HG03196 (cell line): ENCODE measurements around the gene FBN3.

Experiments
- ATAC-seq: cut with Tn5 transposase; IDR thresholded peaks from one replicate; pipeline ENCODE4 v1.9.1; 2021; ENCODE audit not compliant: unreplicated experiment

FBN3 gene

DNA sequence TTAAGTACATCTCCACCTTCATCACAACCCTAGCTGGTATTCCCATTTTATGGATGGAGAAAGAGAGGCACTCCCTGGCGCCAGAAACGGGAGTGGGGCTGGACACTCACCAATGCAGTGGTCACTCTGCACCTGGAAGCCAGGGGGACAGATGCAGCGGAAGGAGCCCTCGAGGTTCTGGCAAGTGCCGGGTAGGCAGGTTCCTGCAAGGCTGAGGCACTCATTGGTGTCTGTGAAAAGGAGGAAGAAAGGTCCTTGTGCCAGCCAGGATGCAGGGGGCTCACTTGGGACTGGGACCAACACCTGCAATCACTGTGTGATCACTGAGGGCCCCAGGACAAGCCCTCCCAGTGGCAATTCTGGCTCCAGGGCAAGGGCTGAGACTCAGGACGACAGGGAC, 55.1 kb downstream of the FBN3 start:
- no peak for ATAC-seq

DNA sequence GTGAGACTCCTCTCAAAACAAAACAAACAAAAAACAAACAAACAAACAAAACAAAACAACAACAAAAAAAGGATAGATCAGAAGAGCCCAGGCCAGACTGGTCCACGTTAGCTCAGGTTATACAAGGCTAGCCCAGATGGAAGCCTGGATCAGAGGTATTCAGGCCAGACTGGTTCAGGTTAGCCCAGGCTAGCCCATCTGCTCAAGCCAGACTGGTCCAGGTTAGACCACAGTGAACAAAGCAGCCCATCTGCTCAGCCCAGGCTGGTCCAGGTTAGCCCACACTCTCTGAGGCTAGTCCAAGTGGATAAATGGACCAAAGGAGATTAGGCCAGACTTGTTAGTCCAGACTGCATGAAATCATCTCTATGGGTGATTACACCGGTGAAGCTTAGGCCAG, 55.7 kb downstream of the FBN3 start:
- ATAC-seq = no peak

DNA sequence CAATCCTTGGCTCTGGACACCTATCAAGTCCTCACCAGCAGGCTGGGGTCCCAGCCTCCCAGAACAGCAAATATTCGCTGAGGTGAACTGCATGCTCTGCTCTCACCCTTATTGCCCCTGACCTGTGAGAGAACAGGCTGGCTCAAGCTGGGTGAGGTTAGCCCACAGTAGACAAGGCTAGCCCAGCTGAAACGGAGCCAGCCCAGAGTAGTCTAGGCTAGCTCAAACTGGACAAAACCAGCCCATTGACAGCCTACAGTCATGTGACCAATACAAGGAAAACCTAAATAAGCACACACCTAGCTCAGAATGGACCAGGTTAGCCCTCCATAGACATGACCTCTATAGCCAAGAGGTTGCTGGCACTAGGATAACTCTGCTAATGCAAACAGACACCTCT, 58.4 kb downstream of the FBN3 start:
- ATAC-seq = no peak

DNA sequence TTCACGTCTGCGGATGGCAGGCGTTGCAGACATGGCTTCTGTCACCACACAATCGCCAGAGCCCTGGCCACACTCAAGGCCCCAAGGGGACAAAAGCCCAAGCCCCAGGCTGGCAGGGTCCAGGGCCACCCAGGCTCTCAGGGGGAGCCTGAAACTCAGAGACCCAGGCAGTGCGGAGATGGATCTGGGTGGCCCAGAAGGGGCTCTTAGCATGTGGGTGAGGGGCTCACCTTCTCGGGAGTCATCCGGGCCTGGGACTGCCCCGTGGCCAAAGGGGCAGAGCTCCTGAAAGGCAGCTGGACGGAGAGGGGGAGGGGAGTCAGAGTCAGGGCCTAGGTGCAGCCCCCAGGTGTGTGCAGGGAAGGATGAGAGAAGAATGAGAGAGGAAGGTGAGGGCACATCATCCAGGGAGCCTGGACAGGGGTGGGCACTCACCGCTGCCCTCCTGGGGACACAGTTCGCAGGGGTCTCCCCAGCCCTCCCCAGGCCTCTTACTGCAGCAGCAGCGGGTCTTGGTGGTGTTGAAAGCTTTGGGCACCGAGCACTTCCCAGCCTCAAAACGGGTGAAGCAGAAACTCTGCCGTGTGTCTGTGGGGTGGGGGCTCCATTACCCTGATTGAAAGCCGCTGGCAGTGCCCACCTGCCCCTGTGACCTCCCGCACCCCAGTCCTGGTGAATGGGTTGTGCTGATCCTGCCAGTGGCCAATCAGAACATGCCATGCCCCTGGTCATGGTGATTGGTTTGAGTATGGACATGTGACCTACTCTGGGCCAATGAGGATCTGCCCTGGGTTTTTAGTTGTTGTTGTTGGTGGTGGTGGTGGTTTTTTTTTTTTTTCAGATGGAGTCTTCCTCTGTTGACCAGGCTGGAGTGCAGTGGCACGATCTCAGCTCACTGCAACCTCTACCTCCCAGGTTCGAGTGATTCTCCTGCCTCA, 59.5 kb downstream of the FBN3 start:
- ATAC-seq = no peak

DNA sequence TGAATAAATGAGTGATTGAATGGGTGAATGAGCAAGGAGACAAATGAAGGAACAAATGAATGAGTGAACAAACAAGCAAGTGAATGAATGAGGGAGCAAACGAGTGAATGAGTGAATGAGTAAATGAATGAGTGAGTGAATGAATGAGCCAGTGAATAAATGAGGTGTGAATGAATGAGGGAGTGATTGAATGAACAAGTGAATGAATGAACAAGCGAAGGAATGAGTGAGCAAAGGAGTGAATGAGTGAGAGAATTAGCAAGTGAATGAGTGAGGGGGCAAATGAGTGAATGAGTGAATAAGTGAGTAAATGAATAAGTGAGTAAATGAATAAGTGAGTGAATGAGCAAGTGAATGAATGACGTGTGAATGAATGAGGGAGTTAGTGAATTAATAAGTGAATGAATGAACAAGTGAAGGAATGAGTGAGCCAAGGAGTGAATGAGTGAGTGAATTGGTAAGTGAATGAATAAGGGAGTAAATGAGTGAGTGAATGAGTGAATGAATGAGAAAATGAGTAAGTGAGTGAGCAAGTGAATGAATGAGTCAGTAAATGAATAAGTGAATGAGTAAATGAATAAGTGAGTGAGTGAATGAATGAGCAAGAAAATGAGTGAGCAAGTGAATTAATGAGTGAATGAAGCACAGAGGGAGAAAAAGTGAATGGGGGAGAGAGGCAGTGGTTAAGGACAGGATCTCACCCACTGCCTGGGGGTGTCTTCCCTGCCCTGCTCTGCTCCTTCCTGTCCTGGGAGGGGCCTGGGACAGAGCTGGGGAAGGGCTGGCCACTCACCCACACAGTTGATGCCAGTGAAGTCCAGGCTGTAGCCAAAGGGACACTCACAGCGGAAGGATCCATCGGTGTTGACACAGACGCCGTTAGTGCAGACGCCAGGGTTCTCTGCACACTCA, 60.4 kb downstream of the FBN3 start:
- ATAC-seq = no peak

DNA sequence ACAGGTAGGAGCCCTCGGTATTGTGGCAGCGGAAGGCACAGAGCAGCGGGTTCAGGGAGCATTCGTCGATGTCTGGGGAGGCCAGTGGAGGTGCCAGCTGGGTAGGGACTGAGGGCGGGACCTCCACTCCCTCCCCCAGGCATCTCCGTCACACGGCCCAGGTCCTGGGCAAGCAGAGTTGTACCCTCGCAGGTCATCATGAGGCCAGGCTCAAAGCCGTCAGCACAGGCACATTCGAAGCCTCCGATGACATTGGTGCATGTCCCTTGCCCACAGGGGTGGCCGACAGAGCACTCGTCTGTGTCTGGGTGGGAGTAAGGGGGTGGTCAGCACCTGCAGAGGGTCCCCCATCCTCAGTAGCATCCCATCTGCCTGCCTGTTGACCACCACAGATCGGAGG, 61.5 kb downstream of the FBN3 start:
- ATAC-seq = no peak

DNA sequence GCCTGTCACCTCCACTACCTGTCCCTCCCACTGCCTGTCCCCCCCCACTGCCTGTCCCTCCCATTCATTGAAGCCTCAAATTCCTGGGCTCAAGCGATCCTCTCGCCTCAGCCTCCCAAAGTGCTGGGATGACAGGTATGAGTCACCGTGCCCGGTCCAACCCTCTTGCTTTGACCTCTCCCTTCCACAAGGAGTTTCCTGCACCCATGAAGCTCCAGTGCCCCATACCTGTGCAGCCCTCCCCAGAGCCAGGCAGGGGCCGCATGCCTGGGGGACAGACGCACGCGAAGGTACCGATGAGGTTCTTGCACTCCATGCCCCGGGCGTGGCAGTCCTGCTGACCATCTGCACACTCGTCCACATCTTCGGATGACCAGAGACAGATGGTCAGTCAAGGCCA, 62.5 kb downstream of the FBN3 start:
- no peak for ATAC-seq

DNA sequence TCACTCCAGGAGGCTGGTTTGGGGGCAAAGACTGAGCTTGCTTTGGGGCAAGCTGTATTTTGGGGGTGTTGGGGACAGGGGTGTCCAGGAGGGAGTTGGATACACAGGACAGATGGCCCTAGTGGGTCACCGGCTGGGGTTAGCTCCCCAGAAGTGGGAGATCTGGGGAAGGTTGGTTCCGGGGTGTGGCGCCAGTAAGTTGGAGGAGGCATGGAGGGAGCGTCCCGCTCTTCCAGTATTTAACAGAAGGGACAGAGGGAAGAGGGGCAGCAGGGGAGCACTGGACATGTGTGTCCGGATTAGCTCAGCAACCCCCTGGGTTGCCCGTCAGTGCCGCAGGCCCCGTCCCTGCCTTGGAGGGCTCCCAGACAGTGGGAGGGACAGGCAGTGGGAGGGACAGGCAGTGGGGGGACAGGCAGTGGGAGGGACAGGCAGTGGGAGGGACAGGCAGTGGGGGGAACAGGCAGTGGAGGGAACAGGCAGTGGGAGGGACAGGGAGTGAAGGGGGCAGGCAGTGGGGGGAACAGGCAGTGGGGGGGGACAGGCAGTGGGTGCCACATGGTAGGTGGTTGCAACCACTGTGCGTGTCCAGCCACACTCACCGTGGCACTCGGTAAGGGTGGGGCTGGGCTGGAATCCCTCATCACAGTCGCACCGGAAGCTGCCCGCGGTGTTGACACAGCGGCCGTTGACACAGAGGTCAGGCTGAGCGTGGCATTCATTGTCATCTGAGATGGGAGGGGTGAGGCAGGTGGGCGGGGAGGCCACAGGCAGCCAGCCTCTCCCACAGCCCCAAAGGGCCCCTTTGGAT, 63.6 kb downstream of the FBN3 start:
- ATAC-seq = no peak

DNA sequence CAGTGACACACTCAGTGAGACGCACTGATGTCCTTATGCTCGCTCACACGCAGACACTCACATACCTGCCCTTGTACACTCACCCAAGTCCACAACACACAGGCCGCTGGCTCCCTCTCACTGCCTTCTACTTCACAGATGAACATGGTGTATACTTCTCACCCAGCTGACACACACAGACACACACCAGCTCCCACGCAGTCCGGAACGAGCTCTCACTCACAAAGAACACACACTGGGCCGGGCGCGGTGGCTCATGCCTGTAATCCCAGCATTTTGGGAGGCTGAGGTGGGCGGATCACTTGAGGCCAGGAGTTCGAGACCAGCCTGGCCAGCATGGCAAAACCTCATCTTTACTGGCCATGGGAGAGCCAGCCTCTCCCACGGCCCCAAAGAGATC, 65.2 kb downstream of the FBN3 start:
- no peak for ATAC-seq

DNA sequence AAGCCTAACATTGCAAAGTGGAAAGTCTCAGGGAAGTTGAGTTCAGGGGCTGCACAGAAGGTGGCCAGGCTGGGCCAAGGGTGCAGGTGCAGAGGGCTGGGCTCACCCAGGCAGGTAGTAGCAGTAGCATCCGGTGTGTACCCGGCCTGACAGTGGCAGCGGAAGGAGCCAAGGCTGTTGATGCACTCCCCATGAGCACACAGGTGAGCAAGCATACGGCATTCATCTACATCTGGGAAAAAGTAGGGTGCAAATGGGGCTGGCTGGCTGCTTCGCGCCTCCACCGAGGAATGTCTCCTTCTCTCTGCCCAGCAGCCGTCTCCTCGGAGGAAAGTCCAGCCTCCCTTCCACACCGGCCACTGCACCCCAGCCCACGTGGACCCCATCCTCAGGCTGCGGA, 66.3 kb downstream of the FBN3 start:
- ATAC-seq = no peak

DNA sequence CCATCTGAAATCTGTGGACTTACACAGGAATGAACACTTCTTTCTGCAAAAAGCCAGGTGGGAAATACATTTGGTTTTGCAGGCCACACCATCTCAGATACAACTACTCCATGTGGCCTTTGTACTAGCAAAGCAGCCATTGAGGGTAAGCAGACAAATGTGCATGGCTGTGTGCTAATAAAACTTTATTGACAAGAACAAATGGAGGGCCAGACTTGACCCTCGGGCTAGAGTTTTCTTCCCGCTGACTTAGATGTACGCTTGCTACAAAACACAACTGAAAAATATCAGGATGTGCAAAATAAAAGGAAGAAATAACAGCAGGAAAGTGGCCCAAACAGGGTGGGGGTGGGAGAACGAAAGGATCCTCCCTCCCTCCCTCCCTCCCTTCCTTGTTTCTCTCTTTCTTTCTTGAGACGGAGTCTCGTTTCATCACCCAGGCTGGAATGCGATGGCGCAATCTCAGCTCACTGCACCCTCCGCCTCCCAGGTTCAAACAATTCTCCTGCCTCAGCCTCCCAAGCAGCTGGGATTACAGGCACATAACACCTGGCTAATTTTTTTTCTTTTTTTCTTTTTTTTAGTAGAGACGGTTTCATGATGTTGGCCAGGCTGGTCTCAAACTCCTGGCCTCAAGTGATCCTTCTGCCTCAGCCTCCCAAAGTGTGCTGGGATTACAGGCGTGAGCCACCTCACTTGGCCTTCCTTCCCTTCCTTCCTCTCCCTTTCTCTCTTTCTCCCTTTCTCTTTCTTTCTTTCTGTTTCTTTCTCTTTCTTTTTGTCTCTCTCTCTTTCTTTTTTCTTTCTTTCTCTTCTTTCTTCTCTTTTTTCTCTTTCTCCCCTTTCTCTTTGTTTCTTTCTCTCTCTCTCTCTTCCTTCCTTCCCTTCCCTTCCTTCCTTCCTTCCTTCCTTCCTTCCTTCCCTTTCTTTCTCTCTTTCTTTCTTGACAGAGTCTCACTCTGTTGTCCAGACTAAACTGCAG, 67.5 kb downstream of the FBN3 start:
- ATAC-seq = no peak

DNA sequence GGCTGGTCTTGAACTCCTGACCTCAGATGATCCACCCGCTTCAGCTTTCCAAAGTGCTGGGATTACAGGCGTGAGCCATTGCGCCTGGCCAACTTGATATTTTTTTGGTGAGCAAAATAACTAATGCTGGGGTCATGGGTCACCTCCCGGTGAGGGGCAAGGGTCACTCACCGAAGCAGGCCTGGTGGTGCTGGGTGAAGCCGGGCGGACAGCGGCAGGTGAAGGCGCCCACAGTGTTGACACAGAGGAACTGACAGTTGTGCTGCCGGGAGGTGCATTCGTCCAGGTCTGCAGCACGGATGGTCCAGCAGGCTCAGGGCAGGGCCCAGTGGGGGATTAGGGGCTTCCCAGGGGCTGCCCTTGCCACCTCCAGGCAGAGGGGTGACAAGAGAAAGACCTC, 68.6 kb downstream of the FBN3 start:
- no peak for ATAC-seq

DNA sequence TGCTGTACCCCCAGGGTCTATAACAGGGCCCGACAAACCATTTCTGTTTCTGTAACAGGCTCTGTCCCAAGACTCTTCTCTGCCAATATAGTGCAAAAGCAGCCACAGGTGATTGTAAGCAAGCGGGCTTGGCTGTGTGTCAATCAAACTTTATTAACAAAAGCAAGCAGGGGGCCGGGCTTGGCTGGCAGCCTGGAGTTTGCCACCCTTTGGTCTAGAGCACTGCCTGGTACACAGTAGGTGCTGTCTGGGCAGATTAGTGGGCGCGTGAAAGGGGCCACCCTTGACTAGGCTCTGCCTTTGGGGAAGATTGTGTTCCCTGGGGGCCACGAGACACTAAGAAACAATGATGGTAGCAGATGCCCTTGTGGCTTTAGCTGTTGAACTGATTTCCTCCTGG, 69.4 kb downstream of the FBN3 start:
- no peak for ATAC-seq

DNA sequence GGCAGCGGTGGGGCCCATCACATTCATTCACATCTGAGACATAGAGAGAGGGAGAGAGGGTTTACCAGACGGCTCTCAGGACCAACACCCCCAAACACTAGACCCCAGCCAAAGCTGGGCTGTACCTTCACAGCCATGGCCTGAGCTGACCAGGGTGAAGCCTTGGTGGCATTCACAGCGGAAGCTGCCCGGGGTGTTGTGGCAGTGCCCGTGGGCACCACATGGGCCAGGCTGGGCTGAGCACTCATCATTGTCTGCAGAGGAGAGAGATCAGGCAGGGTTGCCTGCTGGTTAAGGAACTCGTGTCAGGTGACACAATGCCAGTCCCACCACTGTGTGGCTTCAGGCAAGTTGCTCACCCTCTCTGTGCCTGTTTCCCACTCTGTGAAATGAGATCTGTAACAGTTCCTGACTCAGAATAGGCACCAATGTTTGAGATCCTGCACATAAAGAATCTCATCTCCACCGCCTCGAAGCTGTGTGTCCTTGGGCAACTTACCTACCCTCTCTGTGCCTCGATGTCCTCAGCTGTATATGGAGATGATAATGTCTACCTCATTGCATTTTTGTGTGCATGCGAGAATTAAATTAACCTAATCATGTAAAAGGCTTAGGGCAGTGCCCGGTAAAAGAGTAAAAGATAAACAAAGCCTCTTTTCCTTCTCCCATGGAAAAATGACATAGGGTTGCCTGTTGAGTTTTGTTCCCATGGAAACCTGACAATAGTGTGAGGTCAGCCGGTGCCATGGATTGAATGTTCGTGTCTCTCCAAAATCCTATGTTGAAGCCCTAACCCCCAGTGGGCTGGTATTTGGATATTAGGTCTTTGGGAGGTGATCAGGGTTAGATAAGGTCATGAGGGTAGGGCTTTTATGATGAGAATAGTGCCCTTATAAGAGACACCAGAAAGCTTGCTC, 74.0 kb downstream of the FBN3 start:
- no peak for ATAC-seq

DNA sequence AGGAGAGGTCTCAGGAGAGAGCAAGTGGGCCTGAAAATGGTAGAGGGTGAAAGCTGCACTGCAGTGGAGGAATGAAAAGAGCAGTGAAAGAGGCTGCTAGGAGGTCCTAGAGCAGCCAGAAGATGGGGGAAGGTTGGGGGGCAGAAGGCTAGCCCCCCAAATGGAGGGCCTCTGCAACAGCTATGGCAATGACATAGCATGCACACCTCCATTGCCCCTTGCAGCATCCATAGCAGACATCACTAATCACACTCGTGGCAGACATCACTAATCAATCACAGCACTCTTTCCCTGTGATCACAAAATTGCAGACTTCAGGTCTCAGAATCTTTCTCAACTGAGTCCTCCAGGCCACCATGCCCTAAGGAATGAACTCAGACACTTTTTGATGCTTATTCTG, 74.9 kb downstream of the FBN3 start:
- ATAC-seq = no peak

DNA sequence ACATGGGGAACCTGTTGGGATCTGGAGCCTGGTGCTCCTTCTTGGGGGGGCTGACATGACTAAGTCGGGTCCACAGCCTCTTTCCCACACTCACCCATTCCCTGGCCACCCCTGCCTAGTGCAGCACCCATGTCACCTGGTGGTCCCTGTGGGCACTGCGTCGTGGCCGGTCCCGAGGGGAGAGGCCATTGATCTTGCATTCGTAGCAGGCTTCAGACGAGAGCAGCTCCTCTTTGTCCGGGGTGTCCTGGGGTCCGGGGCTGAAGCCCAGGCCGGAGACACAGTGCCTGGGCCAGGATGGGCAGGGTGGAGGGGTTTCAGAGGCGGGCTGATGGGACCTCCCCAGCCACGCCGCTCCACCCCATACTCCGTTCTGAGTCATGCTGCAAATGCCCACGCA, 77.5 kb downstream of the FBN3 start:
- ATAC-seq = no peak

DNA sequence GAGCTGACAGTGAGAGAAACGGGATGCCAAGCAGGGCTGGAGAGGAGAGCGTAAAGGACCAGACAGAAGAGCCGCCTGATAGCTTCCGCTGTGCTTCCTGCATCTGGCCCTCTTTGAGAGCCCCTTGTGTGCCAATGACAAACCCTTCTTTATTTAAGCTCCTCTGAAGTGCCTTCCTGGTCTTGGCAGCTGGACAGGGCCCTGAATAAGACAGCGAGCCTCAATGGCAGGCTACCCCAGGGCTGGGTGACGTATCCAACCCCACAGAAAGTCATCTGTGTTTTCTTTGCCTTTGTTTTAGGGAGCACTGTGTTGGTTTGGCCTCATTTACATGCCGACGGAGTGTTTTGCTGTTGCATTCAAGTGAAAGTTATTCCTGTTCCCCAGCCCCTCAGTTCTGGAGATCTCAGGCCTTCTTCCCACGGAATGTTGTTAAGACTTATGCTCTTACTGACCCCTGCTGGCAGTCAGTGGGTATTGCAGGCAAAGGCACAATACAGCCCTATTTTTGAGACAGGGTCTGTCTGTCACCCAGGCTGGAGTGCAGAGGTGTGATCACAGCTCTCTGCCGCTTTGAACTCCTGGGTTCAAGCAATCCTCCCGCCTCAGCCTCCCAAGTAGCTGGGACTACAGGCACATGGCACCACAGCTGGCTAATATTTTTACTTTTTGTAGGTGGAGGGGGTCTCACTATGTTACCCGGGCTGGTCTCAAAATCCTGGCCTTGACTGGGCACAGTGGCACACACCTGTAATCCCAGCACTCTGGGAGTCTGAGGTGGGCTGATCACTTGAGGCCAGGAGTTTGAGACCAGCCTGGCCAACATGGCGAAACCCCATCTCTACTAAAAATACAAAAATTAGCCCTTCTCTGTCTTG, 80.1 kb downstream of the FBN3 start:
- no peak for ATAC-seq

DNA sequence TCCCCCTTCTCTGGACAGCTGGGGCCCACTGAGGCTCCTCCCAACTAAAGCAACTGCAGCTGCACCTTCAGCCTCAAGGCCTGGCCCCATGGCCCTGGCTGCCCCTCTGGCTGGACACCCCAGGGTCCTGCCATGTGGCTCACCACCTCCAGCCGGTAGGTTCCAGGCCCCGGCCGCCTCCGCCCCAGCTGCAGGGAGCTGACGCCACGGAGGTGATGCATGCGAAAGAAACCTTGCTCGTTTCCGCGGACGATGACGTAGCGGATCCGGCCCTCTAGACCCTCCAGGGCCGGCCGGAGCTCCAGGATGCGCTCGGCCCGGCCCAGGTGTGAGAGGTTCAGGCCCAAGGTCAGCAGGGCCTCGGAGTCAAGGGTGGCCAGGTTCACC, 83.5 kb downstream of the FBN3 start:
- ATAC-seq = no peak
